ENCODE measurements around the gene CADPS.

The CADPS gene

DNA sequence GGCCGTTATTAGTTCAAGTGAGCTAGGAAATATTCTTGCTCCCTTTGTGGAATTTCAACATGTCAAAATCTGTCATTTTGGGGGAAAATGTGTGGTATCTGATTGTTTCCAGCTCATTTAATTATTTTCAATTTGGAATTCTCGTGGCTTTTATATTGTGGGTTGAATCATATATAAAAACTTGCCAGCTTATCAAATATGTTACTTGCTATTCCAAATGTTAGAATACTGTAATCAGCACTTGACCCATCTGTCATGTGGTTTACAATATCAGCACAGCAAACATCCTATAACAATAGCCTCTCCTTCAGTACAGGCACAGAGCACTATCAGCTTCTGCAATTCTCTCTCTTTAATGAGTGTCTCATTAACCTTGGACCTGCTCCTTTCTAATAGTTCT lies 371.7 kb downstream of the CADPS start:
- TF ChIP-seq, protein P1, sequence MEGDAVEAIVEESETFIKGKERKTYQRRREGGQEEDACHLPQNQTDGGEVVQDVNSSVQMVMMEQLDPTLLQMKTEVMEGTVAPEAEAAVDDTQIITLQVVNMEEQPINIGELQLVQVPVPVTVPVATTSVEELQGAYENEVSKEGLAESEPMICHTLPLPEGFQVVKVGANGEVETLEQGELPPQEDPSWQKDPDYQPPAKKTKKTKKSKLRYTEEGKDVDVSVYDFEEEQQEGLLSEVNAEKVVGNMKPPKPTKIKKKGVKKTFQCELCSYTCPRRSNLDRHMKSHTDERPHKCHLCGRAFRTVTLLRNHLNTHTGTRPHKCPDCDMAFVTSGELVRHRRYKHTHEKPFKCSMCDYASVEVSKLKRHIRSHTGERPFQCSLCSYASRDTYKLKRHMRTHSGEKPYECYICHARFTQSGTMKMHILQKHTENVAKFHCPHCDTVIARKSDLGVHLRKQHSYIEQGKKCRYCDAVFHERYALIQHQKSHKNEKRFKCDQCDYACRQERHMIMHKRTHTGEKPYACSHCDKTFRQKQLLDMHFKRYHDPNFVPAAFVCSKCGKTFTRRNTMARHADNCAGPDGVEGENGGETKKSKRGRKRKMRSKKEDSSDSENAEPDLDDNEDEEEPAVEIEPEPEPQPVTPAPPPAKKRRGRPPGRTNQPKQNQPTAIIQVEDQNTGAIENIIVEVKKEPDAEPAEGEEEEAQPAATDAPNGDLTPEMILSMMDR (IDR thresholded peaks at IDR 0.05): no peak

DNA sequence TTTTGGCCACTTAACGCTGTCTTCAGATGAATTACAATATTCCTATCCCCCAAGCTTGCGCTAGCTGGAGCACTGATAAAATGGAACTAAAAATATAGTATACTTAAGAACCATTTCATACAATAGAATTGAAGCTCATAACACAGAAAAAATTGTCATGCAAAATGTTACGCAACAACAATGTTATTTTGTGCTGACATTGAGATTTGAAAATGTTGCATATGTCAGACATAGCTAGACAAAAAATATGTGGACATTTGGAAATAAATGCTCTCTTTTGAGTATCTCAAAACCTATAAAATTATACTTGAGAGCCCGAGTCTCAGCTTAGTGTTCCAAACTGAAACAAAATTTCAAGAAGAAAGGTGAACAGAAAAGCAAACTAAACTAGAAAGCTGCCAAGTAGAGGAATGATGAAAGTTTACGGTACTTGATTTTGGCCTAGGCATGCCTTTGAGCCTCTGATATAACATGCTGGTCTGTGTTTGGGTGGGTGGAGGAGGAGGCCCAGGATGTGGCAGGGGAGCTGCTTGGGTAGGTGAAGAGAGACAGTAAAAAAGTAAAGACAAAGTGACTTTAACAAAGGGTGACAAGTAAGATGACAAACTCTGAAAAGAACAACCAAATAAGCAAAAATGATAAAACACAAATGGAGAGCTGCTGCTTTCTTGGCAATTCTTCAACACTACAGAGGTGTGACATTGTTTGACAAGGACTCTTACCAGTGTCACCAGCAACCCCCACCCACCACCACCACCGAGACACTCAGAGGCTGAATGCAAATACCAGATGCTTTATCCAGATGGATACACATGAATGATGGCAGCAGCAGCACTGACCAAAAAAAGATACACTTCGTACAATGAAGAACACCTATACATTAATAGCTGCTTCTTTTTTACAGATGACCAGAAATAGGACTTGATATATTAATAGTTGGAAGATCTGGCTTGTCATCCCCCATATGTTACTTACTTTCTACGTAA lies 372.6 kb downstream of the CADPS start:
- TF ChIP-seq, protein P1 (IDR thresholded peaks at IDR 0.05): no peak

DNA sequence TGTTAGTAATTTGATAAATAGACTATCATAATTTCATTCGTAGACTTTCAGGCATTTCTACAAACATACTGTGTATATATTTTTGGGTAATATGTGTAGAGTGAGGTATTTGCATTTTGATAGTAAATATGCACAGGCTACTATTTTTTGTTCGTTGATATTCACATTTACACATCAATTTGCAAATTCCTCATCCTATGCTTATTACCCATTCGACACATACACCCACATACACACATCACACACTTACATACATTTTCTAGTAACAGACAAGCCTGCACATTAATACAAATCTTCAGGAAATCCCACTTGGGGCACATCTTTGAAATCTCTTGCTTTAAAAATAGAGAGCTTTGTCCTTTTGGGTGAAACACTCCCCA lies 373.9 kb downstream of the CADPS start:
- TF ChIP-seq, protein P1 (IDR thresholded peaks at IDR 0.05): no peak

DNA sequence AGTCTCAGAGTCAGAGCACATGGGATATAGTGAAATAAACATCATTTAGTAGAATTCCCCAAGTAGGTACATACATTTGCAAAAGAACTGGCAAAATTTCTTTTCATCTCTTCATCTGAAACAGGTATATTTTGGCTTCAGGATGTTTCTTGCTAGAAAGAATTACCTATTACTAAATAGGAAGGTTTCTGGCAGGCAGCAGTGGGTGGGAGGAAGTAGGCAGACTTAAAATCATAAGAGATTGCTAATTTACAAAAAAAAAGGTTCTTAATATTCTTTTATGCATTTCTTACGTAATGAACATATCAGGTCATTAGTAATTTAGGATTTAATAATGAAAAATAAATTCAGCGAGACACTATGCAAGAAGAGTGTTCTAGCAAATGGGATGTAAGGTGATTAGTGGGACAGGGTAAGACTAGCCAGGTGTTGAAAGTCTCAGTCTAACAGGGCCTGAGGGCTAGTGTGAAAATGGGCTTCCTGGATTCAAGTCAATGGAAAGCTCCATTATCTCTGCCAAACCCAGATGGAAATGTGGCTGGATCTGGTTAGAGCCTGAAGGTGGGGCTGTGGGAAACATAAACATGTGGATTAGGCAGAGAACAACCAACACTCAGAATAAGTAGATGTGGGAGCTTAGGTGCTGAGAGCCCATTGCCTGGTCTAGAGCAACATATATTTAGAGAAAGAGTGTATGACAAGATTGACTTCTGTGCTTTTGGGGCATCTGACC lies 374.5 kb downstream of the CADPS start:
- TF ChIP-seq, protein P1 (IDR thresholded peaks at IDR 0.05): no peak

DNA sequence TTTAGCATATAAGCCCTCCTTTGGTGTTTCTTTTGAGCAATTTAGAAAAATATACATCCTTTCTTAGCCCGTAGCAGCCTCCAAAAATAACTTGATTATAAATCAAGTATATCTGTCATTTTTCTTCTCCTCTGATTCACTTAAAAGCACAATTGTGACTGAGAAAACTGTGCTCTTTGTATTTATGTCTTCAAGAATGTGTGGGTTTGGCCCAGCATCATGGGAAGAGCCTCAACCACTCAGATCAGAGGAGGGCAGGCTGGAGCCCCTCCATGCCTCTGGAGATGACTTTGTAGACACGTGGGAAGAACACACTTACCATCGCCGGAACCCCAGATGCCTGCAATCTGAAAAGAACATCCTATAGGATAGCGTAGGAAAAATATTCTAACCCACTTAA lies 378.1 kb downstream of the CADPS start:
- TF ChIP-seq, protein P1 (IDR thresholded peaks at IDR 0.05): no peak

DNA sequence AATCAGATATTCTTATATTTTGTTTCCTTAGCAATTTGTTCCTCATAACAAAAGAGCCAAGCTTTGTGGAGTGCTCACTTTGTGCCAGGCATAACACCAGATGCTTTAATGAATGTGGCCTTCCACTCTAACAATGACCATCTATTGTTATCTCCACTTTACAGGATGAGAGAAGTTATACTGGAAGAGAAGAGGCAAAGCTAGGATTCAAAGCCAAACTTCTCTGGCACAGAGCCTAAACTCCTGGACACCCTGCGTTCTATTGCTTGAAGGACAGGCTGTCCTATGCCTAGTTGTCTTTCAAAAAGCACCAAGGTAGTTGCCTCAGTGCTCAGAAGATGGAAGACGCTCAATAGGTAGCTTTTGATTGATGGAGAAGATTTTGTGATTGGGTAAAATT lies 378.7 kb downstream of the CADPS start:
- TF ChIP-seq, protein P1 (IDR thresholded peaks at IDR 0.05): no peak

DNA sequence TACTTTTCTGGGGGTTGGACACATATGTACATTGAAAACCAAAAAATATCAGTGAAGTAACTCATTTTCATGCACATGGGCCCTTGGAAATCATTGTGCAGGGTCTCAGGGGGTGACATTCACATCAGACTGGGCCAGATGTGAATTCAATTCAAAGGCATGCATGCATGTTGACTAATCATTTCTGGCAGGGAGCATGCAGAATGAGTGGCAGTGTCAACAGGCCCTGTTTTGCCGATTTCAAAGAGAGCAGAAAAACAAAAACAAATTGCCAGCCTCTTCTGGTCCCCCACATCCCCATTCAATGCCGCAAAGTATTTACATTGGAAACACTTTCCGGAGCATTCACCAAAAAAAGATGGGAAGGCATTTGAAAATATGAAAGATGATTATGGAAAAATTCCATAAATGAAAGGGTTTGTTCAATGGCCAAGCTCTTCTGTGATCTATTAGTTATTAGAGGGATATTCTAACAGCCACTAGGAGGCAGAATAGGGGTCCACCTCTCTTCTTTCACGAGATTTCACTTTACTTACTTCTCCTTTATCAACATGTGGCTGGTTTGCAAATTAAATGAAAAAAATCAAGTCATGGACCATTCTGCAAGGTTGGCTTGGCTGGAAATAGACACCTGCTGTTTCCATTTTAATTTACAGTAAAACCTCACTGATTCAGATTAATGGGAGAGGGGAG lies 382.0 kb downstream of the CADPS start:
- TF ChIP-seq, protein P1 (IDR thresholded peaks at IDR 0.05): peak; percentile 32; the same call in 1 of the 2 replicates
